ENCODE data around the gene FRK.
A peak's percentile ranks its signal among the peaks of the same experiment; 100 is the strongest.
"Not testable (repeated sequence)": the region's sequence is repeated elsewhere in the genome, so short reads cannot be mapped to it uniquely, and the experiment has no call there.

FRK gene

DNA sequence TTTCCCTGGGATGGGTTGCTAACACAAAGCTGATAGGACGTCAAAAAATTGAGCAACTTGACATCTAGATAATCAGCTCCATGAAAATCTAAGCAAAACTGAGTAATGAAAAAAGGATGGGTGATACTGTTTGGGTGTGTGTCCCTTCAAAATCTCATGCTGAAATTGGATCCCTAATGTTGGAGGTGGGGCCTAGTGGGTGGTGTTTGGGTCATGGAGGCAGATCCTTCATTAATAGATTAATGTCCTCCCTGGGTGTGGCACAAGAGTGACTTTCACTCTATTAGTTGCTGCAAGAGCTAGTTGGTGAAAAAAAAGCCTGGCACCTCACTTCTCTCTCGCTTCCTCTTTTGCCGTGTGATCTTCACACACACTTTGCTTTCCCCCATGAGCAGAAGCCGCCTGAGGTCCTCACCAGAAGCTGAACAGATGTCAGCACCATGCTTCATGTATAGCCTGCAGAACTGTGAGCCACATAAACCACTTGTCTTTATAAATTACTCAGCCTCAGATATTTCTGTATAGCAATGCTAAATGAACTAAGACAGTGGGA is 160.9 kb downstream of the FRK start:
- Histone ChIP-seq H3K4me2 (no peak overlapping the region), H3K9me3 (replicated peaks in 1 of 11) (no peaks in the 10 kb centered on the region), H3K27me3 (no peaks in the 10 kb centered on the region), H4K20me1 (no peaks in the 10 kb centered on the region), H3K27ac (no peak overlapping the region), H3K4me3 (no peak overlapping the region), H3K9ac (no peak overlapping the region), H3K36me3 (no peaks in the 10 kb centered on the region), H3K4me1 (no peaks in the 10 kb centered on the region)
- TF ChIP-seq Cebpa-rat (IDR thresholded peaks at IDR 0.05) = no peak

DNA sequence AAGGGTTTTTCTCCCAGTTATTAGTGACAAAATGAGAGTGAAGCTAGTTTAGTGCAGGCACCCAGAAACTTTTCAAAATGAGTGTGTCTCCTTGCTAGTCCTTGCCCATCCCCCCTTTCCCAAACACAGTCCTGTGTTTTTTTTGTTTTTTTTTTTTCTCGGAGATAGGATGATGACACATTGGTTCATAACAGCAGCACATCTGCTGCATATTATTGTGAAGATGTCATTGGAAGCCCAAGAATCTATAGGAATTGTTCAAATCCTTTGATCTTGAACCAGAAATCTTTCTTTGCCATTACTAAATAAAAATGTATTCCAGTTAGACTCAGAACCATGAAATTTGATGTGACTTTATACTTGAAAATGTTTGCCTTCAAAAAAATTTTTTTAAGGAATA is 162.4 kb downstream of the FRK start:
- no peak overlapping the region for H3K4me3 ChIP-seq
- no peak for TF ChIP-seq Cebpa-rat (IDR thresholded peaks at IDR 0.05)
- no peaks in the 10 kb centered on the region for H3K36me3 ChIP-seq
- H3K9ac ChIP-seq = no peak overlapping the region
- H3K4me1 ChIP-seq = no peaks in the 10 kb centered on the region
- H4K20me1 ChIP-seq = no peaks in the 10 kb centered on the region
- no peak overlapping the region for H3K27ac ChIP-seq
- no peak overlapping the region for H3K4me2 ChIP-seq
- no peaks in the 10 kb centered on the region for H3K27me3 ChIP-seq
- H3K9me3 ChIP-seq (replicated peaks in 1 of 11) = no peaks in the 10 kb centered on the region

DNA sequence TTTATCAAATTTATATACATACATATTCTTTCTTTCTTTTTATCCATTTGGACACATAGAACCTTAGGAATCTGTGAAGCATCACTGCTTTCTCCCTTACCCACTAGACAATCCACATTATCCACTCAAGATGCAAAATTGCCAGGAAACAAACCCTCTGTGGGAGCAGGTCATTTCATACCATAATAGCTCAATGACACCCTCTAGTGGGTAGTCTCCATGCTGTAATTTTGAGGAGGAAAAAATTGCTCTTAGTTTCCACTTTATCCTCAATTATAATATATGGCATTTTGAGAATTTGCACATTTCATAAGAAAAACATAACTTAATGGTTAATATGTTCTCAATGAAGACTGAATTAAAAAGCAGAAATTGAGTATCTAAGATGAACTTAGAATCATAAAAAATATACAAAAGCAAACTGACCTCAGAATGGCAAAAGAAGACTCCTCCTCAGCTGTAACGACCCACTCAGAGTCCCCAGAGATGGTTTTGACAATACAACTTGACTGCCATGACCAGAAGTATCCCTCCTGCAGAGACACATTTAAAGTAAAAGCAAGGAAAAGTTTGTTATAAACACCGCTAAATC is 164.1 kb downstream of the FRK start:
- Histone ChIP-seq H3K9ac (no peak overlapping the region), H3K9me3 (replicated peaks in 1 of 11) (no peaks in the 10 kb centered on the region), H4K20me1 (no peaks in the 10 kb centered on the region), H3K27ac (no peak overlapping the region), H3K4me2 (no peak overlapping the region), H3K4me1 (peaks cover 0 to 8% (median 0%) of the 10 kb centered on the region in 10 experiments; a peak in 7 of 20 replicates), H3K4me3 (no peak overlapping the region), H3K27me3 (no peaks in the 10 kb centered on the region), H3K36me3 (no peaks in the 10 kb centered on the region)
- TF ChIP-seq Cebpa-rat (IDR thresholded peaks at IDR 0.05) = no peak

DNA sequence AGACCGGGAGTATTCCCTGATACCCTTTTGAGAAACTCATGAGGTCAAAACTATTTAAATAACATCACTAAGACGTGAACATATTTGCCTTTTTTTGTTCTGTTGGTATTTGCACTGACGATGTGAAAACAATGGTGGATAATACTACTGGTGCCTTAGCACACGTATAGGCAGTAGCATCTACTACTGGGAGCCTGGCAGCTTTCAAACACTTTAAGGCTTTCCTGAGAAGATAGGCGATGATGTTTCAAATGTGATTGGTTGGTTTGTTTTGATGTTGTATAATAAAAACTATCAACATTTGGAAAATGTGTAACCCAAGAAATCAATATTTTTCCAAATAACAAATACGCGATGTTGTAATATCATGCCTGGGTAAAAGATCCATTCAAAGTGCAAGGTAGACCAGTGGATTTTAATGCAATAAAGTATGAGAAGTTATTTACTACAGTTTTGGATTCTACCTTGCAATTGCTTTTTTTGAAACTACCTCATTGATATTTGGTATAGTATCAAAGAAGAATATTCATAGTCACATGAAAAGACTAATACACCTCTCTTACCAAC is 166.2 kb downstream of the FRK start:
- H3K27ac ChIP-seq = no peak overlapping the region
- no peaks in the 10 kb centered on the region for H3K27me3 ChIP-seq
- no peaks in the 10 kb centered on the region for H3K36me3 ChIP-seq
- no peak overlapping the region for H3K4me2 ChIP-seq
- H3K4me1 ChIP-seq = peaks cover 0 to 20% (median 0%) of the 10 kb centered on the region in 10 experiments; a peak in 7 of 20 replicates
- H3K9me3 ChIP-seq (replicated peaks in 1 of 11) = 0 out of 22 replicates have a peak, but pooled peaks cover 0 to 2% (median 0%) of the 10 kb centered on the region in 11 experiments
- TF ChIP-seq Cebpa-rat (IDR thresholded peaks at IDR 0.05) = no peak
- H4K20me1 ChIP-seq = no peaks in the 10 kb centered on the region
- no peak overlapping the region for H3K9ac ChIP-seq
- H3K4me3 ChIP-seq = no peak overlapping the region

DNA sequence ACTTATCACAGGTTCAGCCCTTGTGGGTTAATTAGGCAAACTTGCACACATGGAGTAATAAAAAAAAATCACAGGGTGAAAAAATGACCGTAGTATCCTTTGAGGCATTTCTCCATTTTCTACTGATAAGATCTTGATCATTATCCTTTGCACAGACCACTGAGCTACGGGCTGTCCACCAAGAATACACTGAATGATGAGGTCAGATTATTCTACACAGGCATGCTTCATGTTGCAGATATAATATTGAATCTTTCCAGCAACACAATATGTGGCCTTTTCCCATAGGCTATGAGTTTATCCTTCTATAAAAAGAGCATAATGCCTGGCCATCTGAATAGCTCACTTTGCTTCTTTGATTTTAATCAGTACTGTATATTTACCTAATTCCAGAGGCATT is 168.9 kb downstream of the FRK start:
- no peaks in the 10 kb centered on the region for H4K20me1 ChIP-seq
- no peaks in the 10 kb centered on the region for H3K36me3 ChIP-seq
- H3K4me3 ChIP-seq = no peak overlapping the region
- H3K4me2 ChIP-seq = peak overlapping the region in 2 of 11 experiments; percentile 18 to 53; a peak in 3 of 22 replicates
- no peak overlapping the region for H3K9ac ChIP-seq
- TF ChIP-seq Cebpa-rat (IDR thresholded peaks at IDR 0.05) = no peak
- H3K27me3 ChIP-seq = no peaks in the 10 kb centered on the region
- peaks cover 0 to 20% (median 0%) of the 10 kb centered on the region in 10 experiments; a peak in 7 of 20 replicates for H3K4me1 ChIP-seq
- H3K27ac ChIP-seq = no peak overlapping the region
- peaks cover 0 to 11% (median 4%) of the 10 kb centered on the region in 11 experiments; a peak in 5 of 22 replicates for H3K9me3 ChIP-seq (replicated peaks in 1 of 11)

DNA sequence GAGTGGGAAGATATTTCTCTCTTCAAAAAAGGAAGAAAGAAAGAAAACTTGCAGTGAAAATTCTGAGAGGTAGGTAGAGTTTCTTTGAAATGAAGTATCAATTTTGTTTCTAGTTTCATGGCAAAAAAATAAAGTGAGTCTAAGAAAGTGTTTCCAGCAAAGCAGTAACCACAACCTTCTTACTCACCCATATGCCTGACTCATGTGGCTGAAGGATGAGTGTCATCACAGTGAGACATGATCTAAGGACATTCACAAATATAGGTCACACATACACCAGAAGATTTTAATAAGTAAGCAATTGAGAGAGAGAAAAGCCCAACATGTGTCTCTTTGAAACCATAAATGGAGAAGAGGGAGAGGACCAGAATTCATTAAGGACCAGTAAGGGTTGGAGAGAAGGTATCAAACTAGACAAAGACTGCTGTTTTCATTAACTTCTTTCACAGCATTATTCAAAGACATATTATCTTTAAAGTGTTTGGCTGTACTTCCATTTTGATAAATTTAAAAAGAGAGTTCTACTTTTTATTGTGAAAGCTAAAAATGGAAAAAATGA is 169.5 kb downstream of the FRK start:
- H3K9ac ChIP-seq = no peak overlapping the region
- H3K27me3 ChIP-seq = no peaks in the 10 kb centered on the region
- no peak for TF ChIP-seq Cebpa-rat (IDR thresholded peaks at IDR 0.05)
- H3K4me2 ChIP-seq = peak overlapping the region in 3 of 11 experiments; percentile 17 to 53 (median 18); a peak in 5 of 22 replicates
- H3K4me1 ChIP-seq = peaks cover 0 to 20% (median 0%) of the 10 kb centered on the region in 10 experiments; a peak in 7 of 20 replicates
- H4K20me1 ChIP-seq = no peaks in the 10 kb centered on the region
- H3K9me3 ChIP-seq (replicated peaks in 1 of 11) = peaks cover 0 to 11% (median 4%) of the 10 kb centered on the region in 11 experiments; a peak in 5 of 22 replicates
- H3K27ac ChIP-seq = peak overlapping the region in 2 of 11 experiments; percentile 3 to 5; a peak in 1 of 22 replicates
- H3K36me3 ChIP-seq = no peaks in the 10 kb centered on the region
- H3K4me3 ChIP-seq = no peak overlapping the region

DNA sequence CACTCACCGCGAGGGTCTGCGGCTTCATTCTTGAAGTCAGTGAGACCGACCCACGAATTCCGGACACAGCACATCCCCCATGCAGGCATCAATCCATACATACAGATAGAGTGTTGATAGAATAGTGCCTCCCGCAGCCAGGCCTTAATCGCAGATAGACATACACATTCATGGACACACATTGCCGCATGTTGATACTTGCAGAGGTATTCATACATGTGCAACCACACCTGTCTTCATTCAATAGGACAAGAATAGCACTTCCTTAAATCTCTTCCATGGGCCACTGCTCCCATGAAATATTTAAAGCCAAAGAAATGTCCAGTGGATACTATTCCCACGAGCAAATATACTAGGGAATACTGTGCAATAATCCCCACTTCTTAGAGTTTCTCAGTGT is 170.5 kb downstream of the FRK start:
- Histone ChIP-seq H3K9ac (no peak overlapping the region), H3K4me1 (peaks cover 0 to 20% (median 0%) of the 10 kb centered on the region in 10 experiments; a peak in 7 of 20 replicates), H3K9me3 (replicated peaks in 1 of 11) (peaks cover 0 to 11% (median 4%) of the 10 kb centered on the region in 11 experiments; a peak in 5 of 22 replicates), H3K27me3 (no peaks in the 10 kb centered on the region), H3K27ac (no peak overlapping the region), H4K20me1 (no peaks in the 10 kb centered on the region), H3K36me3 (no peaks in the 10 kb centered on the region), H3K4me3 (no peak overlapping the region), H3K4me2 (no peak overlapping the region)
- TF ChIP-seq Cebpa-rat (IDR thresholded peaks at IDR 0.05) = no peak

DNA sequence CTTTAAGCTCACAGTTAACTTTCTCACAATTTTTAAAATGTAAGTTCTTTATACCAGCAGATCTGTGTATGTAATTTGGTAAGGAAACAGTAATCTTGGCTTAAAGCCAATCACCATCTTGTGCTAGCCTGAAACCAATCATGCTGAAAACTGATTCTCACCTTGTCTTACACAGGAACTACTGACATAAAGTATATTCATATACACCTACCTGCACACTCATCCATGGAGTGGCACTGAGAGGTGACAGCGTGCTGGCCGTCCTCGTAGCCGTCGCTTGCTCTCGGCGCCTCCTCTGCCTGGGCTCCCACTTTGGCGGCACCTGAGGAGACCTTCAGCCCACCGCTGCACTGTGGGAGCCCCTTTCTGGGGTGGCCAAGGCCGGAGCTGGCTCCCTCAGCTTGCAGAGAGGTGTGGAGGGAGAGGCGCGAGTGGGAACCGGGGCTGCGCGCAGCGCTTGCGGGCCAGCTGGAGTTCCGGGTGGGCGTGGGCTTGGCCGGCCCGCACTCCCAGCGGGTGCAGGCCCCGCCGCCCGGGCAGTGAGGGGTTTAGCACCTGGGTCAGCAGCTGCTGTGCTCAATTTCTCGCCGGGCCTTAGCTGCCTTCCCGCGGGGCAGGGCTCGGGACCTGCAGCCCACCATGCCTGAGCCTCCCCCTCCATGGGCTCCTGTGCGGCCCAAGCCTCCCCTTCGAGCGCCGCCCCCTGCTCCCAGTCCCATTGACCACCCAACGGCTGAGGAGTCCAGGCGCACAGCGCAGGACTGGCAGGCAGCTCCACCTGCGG is 171.8 kb downstream of the FRK start:
- not testable (repeated sequence) for H3K4me2 ChIP-seq, H3K27ac ChIP-seq, H3K27me3 ChIP-seq, H3K9ac ChIP-seq, H3K4me3 ChIP-seq, H3K36me3 ChIP-seq, H4K20me1 ChIP-seq
- peaks cover 0 to 20% (median 0%) of the 10 kb centered on the region in 10 experiments; a peak in 7 of 20 replicates for H3K4me1 ChIP-seq
- peaks cover 0 to 11% (median 4%) of the 10 kb centered on the region in 11 experiments; a peak in 5 of 22 replicates for H3K9me3 ChIP-seq (replicated peaks in 1 of 11)

DNA sequence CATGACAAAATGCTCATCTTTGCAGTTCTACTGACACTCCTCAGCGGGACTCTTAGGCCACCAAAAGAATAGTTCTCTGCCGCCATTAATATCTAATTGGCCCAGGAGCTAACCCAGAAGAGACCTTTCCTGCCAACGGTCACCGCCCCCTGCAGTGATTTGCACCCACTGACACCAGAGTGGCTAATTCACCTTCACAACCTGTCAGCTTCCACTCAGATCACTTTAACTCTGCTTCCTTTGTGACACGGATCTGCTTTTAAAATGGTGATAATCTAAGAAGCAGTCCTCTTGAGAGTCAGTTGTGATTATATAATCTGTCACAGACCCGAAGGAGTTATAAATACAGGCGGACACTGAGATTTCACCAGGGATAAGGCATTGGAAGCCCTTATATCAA is 172.8 kb downstream of the FRK start:
- no peak overlapping the region for H3K9ac ChIP-seq
- H3K36me3 ChIP-seq = no peaks in the 10 kb centered on the region
- H3K27me3 ChIP-seq = no peaks in the 10 kb centered on the region
- peaks cover 0 to 11% (median 4%) of the 10 kb centered on the region in 11 experiments; a peak in 5 of 22 replicates for H3K9me3 ChIP-seq (replicated peaks in 1 of 11)
- no peak for TF ChIP-seq Cebpa-rat (IDR thresholded peaks at IDR 0.05)
- no peaks in the 10 kb centered on the region for H4K20me1 ChIP-seq
- no peak overlapping the region for H3K27ac ChIP-seq
- peaks cover 0 to 20% (median 0%) of the 10 kb centered on the region in 10 experiments; a peak in 7 of 20 replicates for H3K4me1 ChIP-seq
- H3K4me3 ChIP-seq = no peak overlapping the region
- H3K4me2 ChIP-seq = no peak overlapping the region
